HG02610 (cell line): ENCODE data around the gene SYNGAP1.
"Not testable (repeated sequence)": the region's sequence is repeated elsewhere in the genome, so short reads cannot be mapped to it uniquely, and the experiment has no call there.

Source experiments
- ATAC-seq: cut with Tn5 transposase; IDR thresholded peaks from one replicate; pipeline ENCODE4 v1.9.1; 2021; ENCODE audit warnings: mild to moderate bottlenecking, moderate library complexity; ENCODE audit not compliant: unreplicated experiment

The SYNGAP1 gene

DNA sequence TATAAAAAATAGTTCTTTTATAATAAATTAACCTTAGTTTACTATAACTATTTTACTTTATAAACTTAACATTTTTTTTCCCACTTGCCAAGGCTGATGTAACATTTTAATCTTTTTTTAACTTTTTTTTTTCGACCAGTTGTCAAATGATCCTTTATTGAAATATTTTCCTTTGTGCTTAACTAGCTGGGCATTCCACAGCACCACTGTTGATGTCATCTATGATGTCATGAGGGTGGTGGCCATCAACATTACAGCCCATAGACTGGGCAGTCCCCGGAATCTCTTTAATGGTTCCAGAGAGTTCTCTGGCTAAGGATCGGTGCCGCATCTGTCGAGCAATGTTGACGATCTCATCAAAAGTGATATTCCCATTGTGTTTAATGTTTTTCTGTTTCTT, 20.0 kb upstream of the SYNGAP1 start:
- ATAC-seq = not testable (repeated sequence)

DNA sequence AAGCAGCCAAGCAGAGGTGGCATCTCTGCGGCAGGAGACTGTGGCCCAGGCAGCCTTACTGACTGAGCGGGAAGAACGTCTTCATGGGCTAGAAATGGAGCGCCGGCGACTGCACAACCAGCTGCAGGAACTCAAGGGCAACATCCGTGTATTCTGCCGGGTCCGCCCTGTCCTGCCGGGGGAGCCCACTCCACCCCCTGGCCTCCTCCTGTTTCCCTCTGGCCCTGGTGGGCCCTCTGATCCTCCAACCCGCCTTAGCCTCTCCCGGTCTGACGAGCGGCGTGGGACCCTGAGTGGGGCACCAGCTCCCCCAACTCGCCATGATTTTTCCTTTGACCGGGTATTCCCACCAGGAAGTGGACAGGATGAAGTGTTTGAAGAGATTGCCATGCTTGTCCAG, 15.0 kb upstream of the SYNGAP1 start:
- ATAC-seq = no peak

DNA sequence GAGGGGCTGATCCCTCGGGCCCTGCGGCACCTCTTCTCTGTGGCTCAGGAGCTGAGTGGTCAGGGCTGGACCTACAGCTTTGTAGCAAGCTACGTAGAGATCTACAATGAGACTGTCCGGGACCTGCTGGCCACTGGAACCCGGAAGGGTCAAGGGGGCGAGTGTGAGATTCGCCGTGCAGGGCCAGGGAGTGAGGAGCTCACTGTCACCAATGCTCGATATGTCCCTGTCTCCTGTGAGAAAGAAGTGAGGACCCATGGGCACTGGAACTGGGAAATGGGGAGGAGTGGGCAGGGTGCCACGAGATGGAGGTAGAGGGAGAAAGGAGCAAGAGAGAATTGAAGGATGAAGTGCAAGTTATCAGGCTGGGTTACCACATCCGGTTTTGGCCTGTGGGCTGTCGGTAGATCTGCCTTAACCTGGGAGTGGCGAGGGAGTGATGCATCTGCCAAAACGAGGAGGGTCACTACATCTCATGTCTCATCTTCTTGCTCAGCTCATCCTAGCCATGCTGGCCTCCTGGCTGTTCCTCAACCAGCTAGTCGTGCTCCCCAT, 14.4 kb upstream of the SYNGAP1 start:
- no peak for ATAC-seq

DNA sequence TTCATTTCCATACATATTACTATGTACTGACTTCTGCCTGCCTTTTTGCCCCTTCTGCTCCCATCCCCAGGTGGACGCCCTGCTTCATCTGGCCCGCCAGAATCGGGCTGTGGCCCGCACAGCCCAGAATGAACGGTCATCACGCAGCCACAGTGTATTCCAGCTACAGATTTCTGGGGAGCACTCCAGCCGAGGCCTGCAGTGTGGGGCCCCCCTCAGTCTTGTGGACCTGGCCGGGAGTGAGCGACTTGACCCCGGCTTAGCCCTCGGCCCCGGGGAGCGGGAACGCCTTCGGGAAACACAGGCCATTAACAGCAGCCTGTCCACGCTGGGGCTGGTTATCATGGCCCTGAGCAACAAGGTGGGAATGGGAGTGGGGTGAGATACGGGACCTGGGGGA, 13.7 kb upstream of the SYNGAP1 start:
- no peak for ATAC-seq

DNA sequence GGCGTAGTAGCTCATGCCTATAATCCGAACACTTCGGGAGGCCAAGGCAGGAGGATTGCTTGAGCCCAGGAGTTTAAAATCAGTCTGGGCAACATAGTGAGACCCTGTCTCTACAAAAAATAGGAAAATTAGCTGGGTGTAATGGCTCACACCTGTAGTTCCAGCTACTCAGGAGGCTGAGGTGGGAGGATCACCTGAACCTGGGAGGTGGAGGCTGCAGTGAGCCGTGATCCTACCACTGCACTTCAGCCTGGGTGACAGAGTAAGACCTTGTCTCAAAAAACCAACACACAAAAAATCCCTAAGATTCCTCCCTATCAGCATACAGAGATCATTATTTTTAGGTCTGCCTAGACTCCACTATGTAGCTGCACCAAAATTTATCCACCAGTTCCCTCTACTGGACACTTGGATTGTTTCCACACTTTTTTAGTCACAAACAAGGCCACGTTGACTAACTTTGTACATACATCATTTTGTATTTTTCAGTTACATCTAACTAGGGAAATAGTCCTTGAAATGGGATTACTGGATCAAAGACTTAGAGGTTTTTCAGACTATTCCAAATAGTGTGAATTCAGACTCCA, 12.6 kb upstream of the SYNGAP1 start:
- no peak for ATAC-seq

DNA sequence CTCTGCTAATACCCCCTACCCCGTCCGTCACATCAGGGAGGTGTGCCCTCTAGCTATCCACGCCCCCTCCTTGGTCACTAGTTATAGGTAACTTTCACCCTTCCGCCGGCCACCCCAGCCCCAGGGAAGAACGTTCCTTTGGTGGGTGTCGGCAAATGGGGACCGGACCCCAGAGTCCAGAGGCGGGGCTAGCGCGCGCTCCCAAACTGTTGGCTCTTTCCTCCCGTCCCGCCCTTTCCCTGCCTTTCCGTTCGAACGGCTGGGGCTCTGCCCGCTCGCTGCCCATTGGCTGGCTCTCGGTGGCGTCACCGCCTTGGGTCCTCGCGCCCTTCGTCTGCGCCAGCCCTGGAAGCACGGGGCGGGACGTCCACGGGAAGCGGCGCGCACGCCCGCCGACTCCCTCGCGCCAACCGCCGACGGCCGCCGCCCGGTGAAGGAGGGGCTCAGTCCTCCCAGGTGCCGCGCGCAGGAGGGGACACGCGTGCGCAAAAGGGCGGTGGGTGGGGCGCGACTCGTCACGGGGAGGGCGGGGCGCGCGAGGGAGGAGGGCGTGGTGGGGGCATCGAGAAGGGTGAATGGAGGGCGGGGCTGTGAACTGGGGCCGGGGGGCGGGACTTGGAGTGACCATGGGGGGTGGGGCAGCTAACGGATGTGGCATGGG, 9.7 kb upstream of the SYNGAP1 start:
- ATAC-seq = peak; percentile 87

DNA sequence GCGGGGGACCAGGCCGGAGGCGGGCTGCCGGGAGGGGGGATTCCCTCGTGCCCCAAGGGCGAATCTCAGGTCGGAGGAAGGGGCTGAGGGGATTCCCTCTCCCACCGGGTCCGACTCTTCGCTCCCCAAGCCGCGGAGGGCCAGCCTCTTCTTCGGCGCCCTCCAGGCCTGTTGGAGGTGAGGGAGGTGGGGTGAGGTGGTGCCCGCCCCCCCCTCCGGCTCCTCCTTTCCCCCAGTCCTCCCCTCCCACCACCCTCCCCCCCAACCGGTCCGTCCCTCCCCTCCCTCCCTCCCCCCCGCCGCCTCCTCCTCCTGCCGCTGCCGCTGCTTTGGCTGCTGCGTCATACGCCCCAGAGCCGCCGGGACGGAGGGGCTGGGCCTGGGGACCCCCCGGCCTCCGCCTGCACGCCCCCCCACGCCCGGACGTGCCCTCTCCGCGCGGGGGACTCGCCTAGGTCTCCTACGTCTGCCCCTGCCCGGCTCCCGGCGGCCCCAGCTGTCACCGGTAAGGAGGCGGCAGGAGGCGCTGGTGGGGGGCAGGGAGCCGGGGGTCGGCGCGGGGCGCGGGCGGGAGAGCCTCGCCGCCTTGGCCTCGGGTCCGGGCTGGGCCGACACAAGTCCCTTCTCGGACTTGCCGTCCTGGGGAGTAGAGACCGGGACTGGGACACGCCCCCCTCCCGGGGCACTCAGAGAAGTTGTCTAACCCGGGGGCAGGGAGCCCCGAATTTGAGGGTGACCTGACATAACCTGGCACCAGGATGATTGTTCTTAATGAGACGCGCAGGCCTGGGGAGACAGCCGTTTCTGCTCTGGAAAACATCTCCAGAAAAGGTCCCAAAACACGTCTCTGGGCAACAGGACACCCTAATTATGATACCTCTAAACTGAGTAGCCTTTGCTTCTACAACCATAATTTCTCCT, 8.9 kb upstream of the SYNGAP1 start, which contains the start of gene PHF1:
Gene PHF1 (plus strand): TSS at position 304 of the 921 bp plus-strand sequence. CDS start 1,250 bp downstream, outside the sequence.
- ATAC-seq = peak; percentile 31

DNA sequence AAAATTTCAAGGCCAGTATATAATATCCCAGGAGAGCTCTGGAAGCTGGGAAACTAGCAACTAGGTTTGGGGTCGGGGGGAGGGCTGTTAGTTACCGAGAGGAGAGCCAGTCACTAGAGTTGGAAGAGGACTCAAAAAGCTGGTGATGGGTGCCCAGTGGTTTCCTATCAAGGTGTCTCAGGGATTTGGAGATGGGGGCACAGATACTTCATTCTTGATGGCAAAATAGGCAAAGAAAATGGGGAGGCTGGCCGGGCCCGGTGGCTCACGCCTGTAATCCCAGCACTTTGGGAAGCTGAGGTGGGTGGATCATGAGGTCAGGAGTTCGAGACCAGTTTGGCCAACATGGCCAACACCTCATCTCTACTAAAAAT, 8.2 kb upstream of the SYNGAP1 start:
- no peak for ATAC-seq

DNA sequence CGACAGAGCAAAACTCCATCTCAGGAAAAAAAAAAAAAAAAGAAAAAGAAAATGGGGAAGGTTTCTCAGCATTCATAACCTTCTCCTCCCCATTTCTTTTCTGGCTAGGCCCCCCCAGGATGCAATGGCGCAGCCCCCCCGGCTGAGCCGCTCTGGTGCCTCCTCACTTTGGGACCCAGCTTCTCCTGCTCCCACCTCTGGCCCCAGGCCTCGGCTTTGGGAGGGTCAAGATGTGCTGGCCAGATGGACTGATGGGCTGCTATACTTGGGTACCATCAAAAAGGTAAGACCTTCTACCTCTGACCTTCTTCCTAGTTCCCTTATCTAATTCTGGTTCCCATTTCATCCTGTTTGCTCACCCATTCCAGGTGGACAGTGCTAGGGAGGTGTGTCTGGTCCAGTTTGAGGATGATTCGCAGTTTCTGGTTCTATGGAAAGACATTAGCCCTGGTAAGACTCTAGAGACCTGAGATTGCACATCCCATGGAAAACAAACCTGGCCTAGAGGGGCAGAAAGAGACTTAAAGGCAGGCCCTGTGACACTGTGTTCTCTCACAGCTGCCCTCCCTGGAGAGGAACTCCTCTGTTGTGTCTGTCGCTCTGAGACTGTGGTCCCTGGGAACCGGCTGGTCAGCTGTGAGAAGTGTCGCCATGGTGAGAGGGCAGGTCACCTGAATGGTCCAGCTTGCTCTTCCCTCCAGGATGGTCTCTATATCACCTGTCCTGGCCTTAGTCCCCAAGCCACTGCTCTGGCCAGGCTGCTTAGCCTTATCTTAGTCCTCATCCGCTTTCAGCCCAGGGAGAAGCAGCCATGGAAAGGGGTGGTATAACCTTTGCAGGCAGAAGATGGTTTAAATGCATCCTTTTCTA, 7.5 kb upstream of the SYNGAP1 start:
- no peak for ATAC-seq

DNA sequence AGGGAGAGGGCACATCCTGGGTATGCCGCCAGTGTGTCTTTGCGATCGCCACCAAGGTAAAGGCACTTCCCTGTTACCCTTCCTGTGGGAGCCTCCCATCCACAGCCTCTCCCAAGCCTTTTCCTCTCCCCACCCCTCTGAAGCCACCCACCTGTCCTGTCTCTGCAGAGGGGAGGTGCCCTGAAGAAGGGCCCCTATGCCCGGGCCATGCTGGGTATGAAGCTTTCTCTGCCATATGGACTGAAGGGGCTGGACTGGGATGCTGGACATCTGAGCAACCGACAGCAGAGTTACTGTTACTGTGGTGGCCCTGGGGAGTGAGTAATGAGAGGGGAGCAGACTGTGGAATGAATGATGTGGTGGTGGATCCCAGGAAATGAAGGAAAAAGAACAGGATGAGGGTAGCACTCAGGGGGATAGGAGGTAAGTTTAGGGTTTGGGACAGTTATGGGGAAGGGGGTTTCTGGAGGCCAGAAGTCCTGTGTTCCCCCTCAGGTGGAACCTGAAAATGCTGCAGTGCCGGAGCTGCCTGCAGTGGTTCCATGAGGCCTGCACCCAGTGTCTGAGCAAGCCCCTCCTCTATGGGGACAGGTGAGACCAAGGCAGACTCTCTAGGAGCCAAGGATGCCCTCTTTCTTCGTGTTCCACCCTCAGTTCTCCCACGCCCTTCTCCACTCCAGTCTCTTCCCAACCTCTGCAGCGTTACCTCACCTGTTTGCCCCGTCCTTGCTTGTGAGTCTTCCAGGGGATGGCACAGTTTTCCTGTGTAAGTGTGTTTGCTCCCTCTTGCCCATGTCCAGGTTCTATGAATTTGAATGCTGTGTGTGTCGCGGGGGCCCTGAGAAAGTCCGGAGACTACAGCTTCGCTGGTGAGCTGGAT, 6.4 kb upstream of the SYNGAP1 start:
- ATAC-seq = no peak

DNA sequence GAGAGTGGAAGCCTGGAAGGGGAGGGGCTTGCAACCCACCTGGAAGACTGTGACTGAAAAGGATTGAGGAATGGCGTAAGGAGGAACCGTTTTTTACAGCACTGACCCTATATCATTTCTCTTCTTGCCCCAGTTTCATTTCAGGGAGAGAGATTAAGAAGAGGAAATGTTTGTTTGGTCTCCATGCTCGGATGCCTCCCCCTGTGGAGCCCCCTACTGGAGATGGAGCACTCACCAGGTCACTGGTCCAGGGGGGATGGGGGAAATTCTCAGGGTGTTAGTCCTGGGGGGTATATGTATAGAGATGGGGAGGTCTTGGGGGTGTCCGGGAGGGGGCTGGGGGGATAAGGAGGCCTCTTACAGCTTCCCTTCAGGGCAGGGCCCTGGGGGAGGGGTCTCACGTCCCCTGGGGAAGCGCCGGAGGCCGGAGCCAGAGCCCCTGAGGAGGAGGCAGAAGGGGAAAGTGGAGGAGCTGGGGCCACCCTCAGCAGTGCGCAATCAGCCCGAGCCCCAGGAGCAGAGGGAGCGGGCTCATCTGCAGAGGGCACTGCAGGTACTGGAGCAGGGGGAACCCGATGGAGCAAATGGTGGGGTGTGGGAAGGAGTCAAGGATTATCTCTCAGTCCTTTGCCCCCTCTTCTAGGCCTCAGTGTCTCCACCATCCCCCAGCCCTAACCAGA, 5.1 kb upstream of the SYNGAP1 start:
- ATAC-seq = no peak

DNA sequence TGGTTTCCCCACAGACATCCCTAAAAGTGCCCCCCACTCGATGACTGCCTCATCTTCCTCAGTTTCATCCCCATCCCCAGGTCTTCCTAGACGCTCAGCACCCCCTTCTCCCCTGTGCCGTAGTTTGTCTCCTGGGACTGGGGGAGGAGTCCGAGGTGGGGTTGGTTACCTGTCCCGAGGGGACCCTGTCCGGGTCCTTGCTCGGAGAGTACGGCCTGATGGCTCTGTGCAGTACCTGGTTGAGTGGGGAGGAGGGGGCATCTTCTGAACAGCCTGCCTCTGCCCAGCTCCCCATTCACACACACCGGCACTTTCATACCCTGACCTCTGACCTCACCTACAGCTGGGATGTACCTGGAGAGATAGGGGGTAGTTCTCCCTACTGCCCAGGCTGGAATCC, 4.0 kb upstream of the SYNGAP1 start:
- no peak for ATAC-seq

DNA sequence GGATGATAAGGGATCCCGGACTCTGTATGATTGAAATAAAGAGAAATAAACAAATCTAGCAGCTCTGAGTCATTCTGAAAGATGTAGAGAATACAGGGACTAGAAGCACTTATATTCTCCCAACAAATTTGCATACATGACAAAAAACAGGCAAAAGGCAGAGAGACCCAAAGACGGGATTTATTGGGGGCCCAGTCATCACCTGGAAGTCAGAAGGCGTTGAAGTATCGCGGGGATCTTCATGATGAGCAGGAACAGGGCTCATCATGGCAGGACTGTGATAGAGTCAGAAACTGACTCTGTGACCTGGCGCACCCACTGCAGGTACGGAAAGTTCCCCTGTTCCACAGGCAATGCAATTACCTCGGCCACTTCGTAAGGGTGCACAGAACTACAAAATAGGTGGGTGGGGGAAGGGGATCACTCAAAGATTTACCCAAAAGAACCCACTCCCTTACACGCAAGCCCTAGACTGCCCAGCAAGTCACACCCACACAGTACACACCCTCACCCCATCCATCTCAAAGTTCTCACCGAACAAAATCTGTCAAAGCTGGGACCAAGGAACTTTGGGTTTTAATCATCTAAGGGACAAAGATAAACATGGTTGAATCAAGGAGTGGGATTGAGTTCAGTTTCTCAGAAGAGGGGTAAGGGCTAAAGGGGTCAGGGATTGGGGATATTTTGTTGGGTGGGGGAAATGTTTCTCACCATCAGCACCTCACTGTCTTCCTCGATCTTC, 3.3 kb upstream of the SYNGAP1 start:
- no peak for ATAC-seq

DNA sequence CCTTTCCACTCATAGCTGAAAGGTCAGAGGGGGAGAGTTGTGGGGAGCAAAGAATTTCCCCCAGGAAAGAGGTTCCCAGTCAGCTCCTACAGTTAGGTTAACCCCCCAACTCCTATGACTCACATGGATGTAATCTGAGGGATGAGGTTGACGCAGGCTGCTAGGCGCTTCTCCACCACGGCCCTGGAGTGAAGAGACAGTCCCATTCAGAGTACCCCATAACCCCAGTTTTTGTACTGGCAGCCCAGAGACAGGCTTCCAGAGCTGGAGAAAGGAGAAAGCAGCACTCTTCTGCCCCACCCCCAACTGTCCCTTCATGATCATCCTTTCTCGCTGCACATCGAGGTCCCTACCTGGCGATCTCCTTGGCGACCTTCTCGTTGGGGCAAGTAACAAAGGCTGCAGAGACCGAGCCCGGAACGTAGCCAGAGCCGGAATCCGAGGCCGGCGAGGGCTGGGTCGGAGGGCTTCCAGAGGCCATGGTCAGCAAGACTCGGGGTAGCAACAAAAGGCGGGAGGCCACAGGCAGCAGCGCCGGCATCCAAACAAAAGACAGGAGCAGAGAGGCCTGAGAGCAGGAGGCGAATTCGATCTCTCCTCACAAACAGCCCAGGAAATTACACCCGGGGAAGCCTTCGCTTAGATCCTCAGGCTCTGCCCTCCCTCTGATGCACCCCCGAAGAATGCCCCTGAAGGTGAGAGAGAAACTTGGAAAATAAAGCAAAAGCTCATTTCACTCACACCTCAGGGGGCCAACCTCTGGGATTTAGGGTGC, 2.5 kb upstream of the SYNGAP1 start:
- ATAC-seq = no peak

DNA sequence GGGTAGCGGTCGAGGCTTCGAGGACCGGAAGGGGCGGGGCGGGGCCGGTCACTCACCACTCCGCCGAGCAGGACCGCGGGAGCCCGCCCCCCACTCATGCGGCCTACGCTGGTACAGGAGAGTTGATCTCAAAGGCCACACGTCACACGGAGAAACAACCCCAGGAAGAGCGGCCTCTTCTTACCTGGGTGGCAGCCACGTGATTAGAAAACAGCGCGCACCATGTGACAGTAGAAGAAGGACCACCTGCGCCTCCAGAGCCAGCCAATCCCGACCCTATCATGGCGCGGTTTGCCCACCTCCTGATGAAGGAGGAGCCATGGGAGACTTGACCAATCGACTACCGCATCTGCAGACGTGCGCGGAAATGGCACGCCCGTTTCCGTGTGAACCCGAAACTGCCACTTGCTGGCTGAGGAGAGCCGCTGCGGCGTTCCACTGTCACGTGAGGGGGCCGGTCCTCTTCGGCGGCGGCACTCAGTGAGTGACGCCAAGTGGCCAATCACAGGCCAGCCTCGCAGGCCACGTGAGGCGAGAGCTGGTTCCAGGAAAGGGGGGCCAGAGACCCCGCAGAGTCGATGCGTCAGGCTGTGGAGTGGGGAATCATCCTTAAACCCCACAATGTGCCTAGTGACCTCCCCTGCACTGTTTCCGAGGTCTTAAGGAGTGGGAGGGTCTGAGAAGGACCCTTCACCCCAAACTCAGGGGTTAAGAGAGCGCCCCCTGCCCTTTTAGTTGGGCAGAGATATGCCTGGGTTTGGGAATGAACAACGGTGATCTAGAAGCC, 1.8 kb upstream of the SYNGAP1 start, which contains the start of gene CUTA:
Gene CUTA (minus strand): TSS at position 205 of the 787 bp plus-strand sequence. CDS start 107 bp downstream, at position 98.
- peak; percentile 78 for ATAC-seq

DNA sequence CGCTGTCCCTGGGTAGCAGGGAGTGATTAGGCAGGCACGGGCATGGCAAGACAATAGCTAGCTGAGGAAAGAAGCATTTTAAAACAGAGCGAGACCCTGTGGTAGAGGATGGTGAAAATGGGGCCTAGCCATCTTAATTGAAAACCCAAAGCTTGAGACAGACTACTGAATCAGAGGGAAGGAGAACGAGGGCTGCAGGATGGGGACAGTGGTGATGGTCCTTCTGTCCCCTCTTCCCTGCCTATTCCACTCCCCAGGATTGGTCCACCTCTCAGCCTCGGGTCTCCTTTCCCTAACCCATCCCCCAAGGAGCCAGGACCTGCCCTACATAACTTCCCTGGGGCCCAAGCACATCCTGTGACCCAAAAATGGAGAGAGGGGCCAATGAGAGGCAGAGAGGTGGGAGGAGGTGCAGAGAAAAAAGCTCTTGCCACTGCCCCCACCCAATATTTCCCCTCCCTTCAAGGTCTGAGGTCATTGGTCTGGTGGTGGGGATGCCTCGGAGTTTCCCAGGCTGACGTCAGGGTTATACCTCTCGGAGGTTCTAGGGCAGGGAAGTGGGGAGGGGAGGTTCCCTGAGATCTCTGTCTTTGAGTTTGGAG, 1.1 kb upstream of the SYNGAP1 start:
- ATAC-seq = no peak
